K562 (cell line): Measurements from ENCODE around the gene RHOBTB3. TPM values are rescaled to one million over a fixed set of nuclear protein-coding genes. Genes with fewer than 3 reads are reported as not detected.

Experiments used
- ASH1L ChIP-seq: fragments of 450-650 bp; IDR thresholded peaks from 2 replicates; pipeline ENCODE4 v1.6.1; 2018; ENCODE audit warnings: borderline replicate concordance, mild to moderate bottlenecking, low read depth; ENCODE audit not compliant: partially characterized antibody
- E2F1 ChIP-seq: sonication (generic); formaldehyde crosslinking; IDR thresholded peaks from 2 replicates; pipeline ENCODE4 v1.8.1; 2023; ENCODE audit warnings: mild to moderate bottlenecking, missing genetic modification reagents, moderate library complexity
- E2F5 ChIP-seq: sonication (generic); formaldehyde crosslinking; IDR thresholded peaks from 2 replicates; pipeline ENCODE4 v1.8.0; 2022; ENCODE audit warnings: mild to moderate bottlenecking, missing genetic modification reagents
- ID3 ChIP-seq, 2 experiments: fragments of 250-450 bp in 1 of 2; fragments of 450-650 bp in 1 of 2; sonication (Bioruptor Pico) in 1 of 2; IDR thresholded peaks; 2 replicates each; pipeline versions ENCODE4 v1.6.1 to v1.8.0; 2016 to 2021; ENCODE audit warnings: mild to moderate bottlenecking in 2 of 2, moderate library complexity in 2 of 2, missing compliant biosample characterization in 1 of 2, missing genetic modification characterization in 1 of 2
- IFI16 ChIP-seq: fragments of 250-450 bp; sonication (Bioruptor Pico); IDR thresholded peaks from 2 replicates; pipeline ENCODE4 v2.1.2; 2022; ENCODE audit warnings: mild to moderate bottlenecking, inconsistent platforms
- KHSRP ChIP-seq: fragments of 450-650 bp; IDR thresholded peaks from 2 replicates; pipeline ENCODE4 v1.6.1; 2017
- LEF1 ChIP-seq: fragments of 450-650 bp; IDR thresholded peaks from 2 replicates; pipeline ENCODE4 v1.6.1; 2016; ENCODE audit warnings: mild to moderate bottlenecking
- MAFK ChIP-seq: IDR thresholded peaks from 2 replicates; pipeline ENCODE4 v1.6.1; 2011; ENCODE audit warnings: low read length, improper control_type of control experiment
- MNT ChIP-seq, 2 experiments: fragments of 450-650 bp; conservative IDR thresholded peaks; 2 replicates each; pipeline ENCODE4 v1.6.1; 2017; ENCODE audit warnings: mild to moderate bottlenecking in 2 of 2, moderate library complexity in 2 of 2
- MTA2 ChIP-seq: fragments of 450-650 bp; IDR thresholded peaks from 2 replicates; pipeline ENCODE4 v1.6.1; 2016; ENCODE audit warnings: low read depth
- NEUROD1 ChIP-seq: fragments of 150-350 bp; IDR thresholded peaks from 2 replicates; pipeline ENCODE4 v1.6.1; 2014; ENCODE audit warnings: borderline replicate concordance, low read length, low read depth; ENCODE audit not compliant: partially characterized antibody
- OTX1 ChIP-seq: fragments of 450-650 bp; formaldehyde crosslinking; IDR thresholded peaks from 2 replicates; pipeline ENCODE4 v1.4.0; 2022; ENCODE audit warnings: mild to moderate bottlenecking
- PHF21A ChIP-seq: fragments of 450-650 bp; IDR thresholded peaks from 2 replicates; pipeline ENCODE4 v1.6.1; 2017; ENCODE audit warnings: low read depth, borderline replicate concordance
- PTBP1 ChIP-seq: fragments of 200-400 bp; formaldehyde crosslinking; IDR thresholded peaks from 2 replicates; pipeline ENCODE4 v1.6.1; 2017; ENCODE audit warnings: low read depth, low read length
- RBM34 ChIP-seq: fragments of 200-400 bp; formaldehyde crosslinking; IDR thresholded peaks from 2 replicates; pipeline ENCODE4 v1.6.1; 2018; ENCODE audit warnings: low read length, borderline replicate concordance; ENCODE audit not compliant: insufficient read depth
- TAF9B ChIP-seq: fragments of 450-650 bp; IDR thresholded peaks from 2 replicates; pipeline ENCODE4 v1.6.1; 2018; ENCODE audit warnings: mild to moderate bottlenecking; ENCODE audit not compliant: partially characterized antibody
- TCFL5 ChIP-seq: fragments of 250-450 bp; sonication (Bioruptor Pico); conservative IDR thresholded peaks from 2 replicates; pipeline ENCODE4 v1.6.1; 2021; ENCODE audit warnings: mild to moderate bottlenecking, moderate library complexity, matching md5 sums
- ZBTB12 ChIP-seq: fragments of 250-450 bp; sonication (Bioruptor Pico); IDR thresholded peaks from 2 replicates; pipeline ENCODE4 v1.4.0; 2020
- ZBTB34 ChIP-seq: fragments of 250-450 bp; sonication (Bioruptor Pico); IDR thresholded peaks from 2 replicates; pipeline ENCODE4 v1.8.0; 2021; ENCODE audit warnings: mild to moderate bottlenecking, moderate library complexity
- ZNF41 ChIP-seq: fragments of 250-450 bp; sonication (Bioruptor Pico); conservative IDR thresholded peaks from 2 replicates; pipeline ENCODE4 v1.4.0; 2020; ENCODE audit warnings: mild to moderate bottlenecking
- ZNF444 ChIP-seq: fragments of 250-450 bp; sonication (Bioruptor Pico); IDR thresholded peaks from 2 replicates; pipeline ENCODE4 v1.4.0; 2020; ENCODE audit warnings: mild to moderate bottlenecking, moderate library complexity
- polyA plus RNA-seq, 8 experiments: library from polyadenylated mRNA; depleted of rRNA in 4 of 8; stranded (reverse) in 5 of 8; unstranded in 3 of 8; fragments of >200 nt; fragmentation: Nextera tagmentation in 2 of 8; fragmentation: Illumina TruSeq in 1 of 8; extraction: Ambion mirVana in 2 of 8; extraction: Trizol in 1 of 8; gene quantifications; 2 replicates each; pipeline versions ENCODE4 v1.2.1 to v1.2.3, GENCODE V29; 2011 to 2014; ENCODE audit warnings: inconsistent platforms in 1 of 8, missing spikeins in 1 of 8
- total RNA-seq, 7 experiments: library from RNA; depleted of rRNA in 6 of 7; stranded (reverse); fragments of >200 nt in 6 of 7; fragmentation: Illumina TruSeq in 2 of 7; extraction: Trizol in 2 of 7; gene quantifications; 2 replicates each; pipeline versions ENCODE4 v1.2.1 to v1.2.3, GENCODE V29; 2011 to 2021; ENCODE audit warnings: low replicate concordance in 1 of 7

The RHOBTB3 gene
- total and polyA plus RNA-seq, 9 of the 15 experiments (the other 6 are each of a cell fraction or from before 2014, with no cell fraction given), result 39.7 to 143 (median 115) TPM

- TF ChIP-seq ID3 (CRISPR knock-in tag; IDR thresholded peaks at IDR 0.05) (no peak), ID3 (tag; IDR thresholded peaks at IDR 0.05) (no peak), MTA2 (no peak), E2F5 (no peak), KHSRP (no peak), ZBTB12 (CRISPR knock-in tag) (no peak), E2F1 (no peak), ZNF444 (no peak), TCFL5 (CRISPR knock-in tag) (no peak), ASH1L (no peak), MNT (conservative IDR thresholded peaks at IDR 0.05) (0 out of 4 replicates have a peak, but pooled peaks of 1 of the 2 experiments have one; percentile 34), TAF9B (peak; percentile 30), ZBTB34 (no peak), RBM34 (no peak), ZNF41 (no peak), PTBP1 (no peak), PHF21A (no peak), IFI16 (no peak), MAFK (peak; percentile 98), NEUROD1 (no peak), LEF1 (no peak), OTX1 (no peak)
These were observed 42.4 kb downstream of the RHOBTB3 start (continued) for GRCh38 chr5:95773335-95774059.
